ENCODE results near the gene SLC2A4RG. TPM values are rescaled to one million over a fixed set of nuclear protein-coding genes. Genes with fewer than 3 reads are reported as not detected.

The SLC2A4RG gene
- total RNA-seq, 1 donor from 2014 or later = 65.6 TPM

DNA sequence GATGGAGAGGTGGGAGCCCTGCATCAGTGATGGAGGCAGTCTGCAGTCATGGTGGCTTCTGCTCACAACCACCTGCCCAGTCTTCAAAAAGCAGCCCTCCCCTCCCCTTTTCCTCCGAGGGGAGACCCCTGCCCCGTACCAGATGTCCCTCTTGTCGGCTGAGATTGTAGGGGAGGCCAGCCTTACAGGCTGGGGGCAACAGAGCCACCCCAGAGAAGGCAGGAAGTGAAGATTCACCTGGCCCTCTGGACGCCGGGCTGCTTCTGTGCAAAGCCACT lies 38.6 kb upstream of the SLC2A4RG start:
- H3K4me3 ChIP-seq (ENCODE audit: insufficient read depth, low read depth, low read length) = no peak overlapping the region
- no peaks in the 10 kb centered on the region for H3K27me3 Mint-ChIP-seq (ENCODE audit: low read depth, unreplicated experiment)
- no peaks in the 10 kb centered on the region for H3K27me3 ChIP-seq (ENCODE audit: insufficient read depth, low read length)
- no peak for TF ChIP-seq EZH2 (IDR thresholded peaks at IDR 0.05; ENCODE audit: insufficient read depth, low read length)
- TF ChIP-seq CTCF (IDR thresholded peaks at IDR 0.05; ENCODE audit: insufficient read depth, low read depth, low read length) = no peak
- peaks cover 36% of the 10 kb centered on the region for H3K4me1 ChIP-seq (ENCODE audit: insufficient read depth, low read length)
- H3K79me2 ChIP-seq (ENCODE audit: insufficient read depth, low read length) = peaks cover 37% of the 10 kb centered on the region
- FAIRE-seq (no peak), DNase-seq (ENCODE audit: low read depth) (no peak)
- H3K36me3 ChIP-seq (ENCODE audit: insufficient read depth, low read length) = peaks cover 9% of the 10 kb centered on the region
- no peak overlapping the region for H3K27ac Mint-ChIP-seq (ENCODE audit: unreplicated experiment)
- peaks cover 8% of the 10 kb centered on the region for H3K36me3 Mint-ChIP-seq (ENCODE audit: low read depth, unreplicated experiment)
- no peaks in the 10 kb centered on the region for H3K9me3 ChIP-seq (ENCODE audit: insufficient read depth, low read depth, low read length)
- no peak overlapping the region for H3K4me3 Mint-ChIP-seq (ENCODE audit: unreplicated experiment)
- H2AFZ ChIP-seq (ENCODE audit: low read depth, low read length) = no peak overlapping the region
- H3K9ac ChIP-seq (ENCODE audit: low read length) = no peak overlapping the region
- H3K9me3 Mint-ChIP-seq (ENCODE audit: unreplicated experiment) = no peaks in the 10 kb centered on the region
- no peak overlapping the region for H3K4me2 ChIP-seq (ENCODE audit: low read length)
- H4K20me1 ChIP-seq (ENCODE audit: insufficient read depth, low read length) = peaks cover 8% of the 10 kb centered on the region
- H3K27ac ChIP-seq (ENCODE audit: low read depth, low read length) = no peak overlapping the region
- H3K4me1 Mint-ChIP-seq (ENCODE audit: low read depth, unreplicated experiment) = peaks cover 7% of the 10 kb centered on the region

DNA sequence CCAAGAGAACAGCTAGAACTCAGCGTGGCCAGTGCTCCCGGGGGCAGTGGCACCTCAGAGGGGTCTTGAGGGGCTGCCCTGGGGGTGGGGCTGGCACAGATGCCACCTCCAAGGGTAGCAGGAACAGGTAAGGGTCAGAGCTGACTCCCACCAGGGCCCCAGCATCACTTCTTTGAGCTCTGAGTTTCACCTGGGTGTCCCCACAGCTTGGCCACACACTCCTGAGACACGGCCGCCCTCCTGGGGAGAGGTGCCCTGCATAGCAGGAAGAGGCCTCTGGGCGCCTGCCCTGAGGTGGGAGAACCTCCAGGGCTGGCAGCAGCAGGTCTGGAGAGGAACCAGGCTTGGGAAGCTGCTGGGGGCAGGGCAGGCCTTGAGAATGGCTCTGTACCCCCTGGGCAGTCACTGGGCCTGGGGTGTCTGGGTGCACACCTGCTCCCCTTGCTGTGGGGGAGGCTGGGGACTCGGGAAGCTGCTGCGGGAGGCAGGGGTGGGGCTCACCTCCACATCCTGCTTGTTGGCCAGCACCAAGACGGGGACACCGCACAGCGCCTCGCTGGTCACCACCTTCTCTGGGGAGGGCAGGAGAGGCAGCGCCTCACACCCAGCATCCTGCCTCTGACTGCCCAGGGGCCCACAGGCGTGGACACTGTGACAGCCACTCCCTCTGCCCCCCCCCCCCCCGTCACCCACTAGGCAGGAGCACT lies 38.1 kb upstream of the SLC2A4RG start:
- no peak overlapping the region for H3K4me3 ChIP-seq (ENCODE audit: insufficient read depth, low read depth, low read length)
- no peak overlapping the region for H3K27ac ChIP-seq (ENCODE audit: low read depth, low read length)
- H3K27me3 Mint-ChIP-seq (ENCODE audit: low read depth, unreplicated experiment) = no peaks in the 10 kb centered on the region
- FAIRE-seq = no peak
- H4K20me1 ChIP-seq (ENCODE audit: insufficient read depth, low read length) = peaks cover 13% of the 10 kb centered on the region
- H3K4me2 ChIP-seq (ENCODE audit: low read length) = no peak overlapping the region
- no peak for TF ChIP-seq CTCF (IDR thresholded peaks at IDR 0.05; ENCODE audit: insufficient read depth, low read depth, low read length)
- TF ChIP-seq EZH2 (IDR thresholded peaks at IDR 0.05; ENCODE audit: insufficient read depth, low read length) = no peak
- no peak overlapping the region for H3K27ac Mint-ChIP-seq (ENCODE audit: unreplicated experiment)
- peaks cover 42% of the 10 kb centered on the region for H3K79me2 ChIP-seq (ENCODE audit: insufficient read depth, low read length)
- no peak overlapping the region for H3K9ac ChIP-seq (ENCODE audit: low read length)
- H3K36me3 Mint-ChIP-seq (ENCODE audit: low read depth, unreplicated experiment) = peaks cover 8% of the 10 kb centered on the region
- H2AFZ ChIP-seq (ENCODE audit: low read depth, low read length) = no peak overlapping the region
- peaks cover 9% of the 10 kb centered on the region for H3K4me1 Mint-ChIP-seq (ENCODE audit: low read depth, unreplicated experiment)
- H3K4me3 Mint-ChIP-seq (ENCODE audit: unreplicated experiment) = no peak overlapping the region
- peaks cover 9% of the 10 kb centered on the region for H3K36me3 ChIP-seq (ENCODE audit: insufficient read depth, low read length)
- no peak for DNase-seq (ENCODE audit: low read depth)
- peaks cover 40% of the 10 kb centered on the region for H3K4me1 ChIP-seq (ENCODE audit: insufficient read depth, low read length)
- H3K27me3 ChIP-seq (ENCODE audit: insufficient read depth, low read length) = no peaks in the 10 kb centered on the region
- H3K9me3 Mint-ChIP-seq (ENCODE audit: unreplicated experiment) = no peaks in the 10 kb centered on the region
- H3K9me3 ChIP-seq (ENCODE audit: insufficient read depth, low read depth, low read length) = no peaks in the 10 kb centered on the region

GRCh38 chr20:63702036-63702665 lies 37.4 kb upstream of the SLC2A4RG start:
- TF ChIP-seq EZH2 (IDR thresholded peaks at IDR 0.05; ENCODE audit: insufficient read depth, low read length) (no peak), CTCF (IDR thresholded peaks at IDR 0.05; ENCODE audit: insufficient read depth, low read depth, low read length) (no peak)
- Mint-ChIP-seq H3K9me3 (ENCODE audit: unreplicated experiment) (no peaks in the 10 kb centered on the region), H3K27me3 (ENCODE audit: low read depth, unreplicated experiment) (no peaks in the 10 kb centered on the region), H3K36me3 (ENCODE audit: low read depth, unreplicated experiment) (peaks cover 8% of the 10 kb centered on the region), H3K4me3 (ENCODE audit: unreplicated experiment) (no peak overlapping the region), H3K27ac (ENCODE audit: unreplicated experiment) (no peak overlapping the region), H3K4me1 (ENCODE audit: low read depth, unreplicated experiment) (peaks cover 12% of the 10 kb centered on the region)
- Histone ChIP-seq H3K9me3 (ENCODE audit: insufficient read depth, low read depth, low read length) (no peaks in the 10 kb centered on the region), H3K79me2 (ENCODE audit: insufficient read depth, low read length) (peaks cover 47% of the 10 kb centered on the region), H3K4me3 (ENCODE audit: insufficient read depth, low read depth, low read length) (no peak overlapping the region), H3K27me3 (ENCODE audit: insufficient read depth, low read length) (no peaks in the 10 kb centered on the region), H3K36me3 (ENCODE audit: insufficient read depth, low read length) (peaks cover 9% of the 10 kb centered on the region), H4K20me1 (ENCODE audit: insufficient read depth, low read length) (peaks cover 16% of the 10 kb centered on the region), H3K4me2 (ENCODE audit: low read length) (no peak overlapping the region), H3K4me1 (ENCODE audit: insufficient read depth, low read length) (peaks cover 39% of the 10 kb centered on the region), H2AFZ (ENCODE audit: low read depth, low read length) (no peak overlapping the region), H3K27ac (ENCODE audit: low read depth, low read length) (no peak overlapping the region), H3K9ac (ENCODE audit: low read length) (no peak overlapping the region)
- DNase-seq (ENCODE audit: low read depth) (no peak), FAIRE-seq (no peak)
